DND-41 (cell line): ENCODE measurements around the gene AZI2.

Experiments used
- ATAC-seq: fragments of 200-7000 bp; cut with Tn5 transposase; 3 replicates; pipeline ENCODE4 v1.9.1; 2021; ENCODE audit warnings: low read depth; ENCODE audit not compliant: insufficient read depth
- DNase-seq: peaks from one replicate; pipeline ENCODE4 v3.0.0-alpha.2; 2020
- H2AFZ ChIP-seq: 2 replicates; pipeline ENCODE4 v1.6.0; 2012; ENCODE audit warnings: low read depth, low read length
- H3K27ac ChIP-seq: 2 replicates; pipeline ENCODE4 v1.5.1; 2012; ENCODE audit warnings: low read length, inconsistent platforms
- H3K27me3 ChIP-seq: fragments of 200-600 bp; sonication (generic); 2 replicates; pipeline ENCODE4 v1.6.0; 2012; ENCODE audit warnings: low read length, mild to moderate bottlenecking, inconsistent platforms; ENCODE audit not compliant: insufficient read depth, poor library complexity
- H3K36me3 ChIP-seq: 2 replicates; pipeline ENCODE4 v1.5.1; 2012; ENCODE audit warnings: low read length, inconsistent platforms; ENCODE audit not compliant: insufficient read depth
- H3K4me1 ChIP-seq: 2 replicates; pipeline ENCODE4 v1.5.1; 2012; ENCODE audit warnings: mild to moderate bottlenecking, low read length; ENCODE audit not compliant: insufficient read depth
- H3K4me2 ChIP-seq: 2 replicates; pipeline ENCODE4 v1.6.0; 2012; ENCODE audit warnings: mild to moderate bottlenecking, moderate library complexity, low read length, inconsistent platforms; ENCODE audit not compliant: insufficient read depth
- H3K4me3 ChIP-seq, 2 experiments: fragments of 200-600 bp in 1 of 2; shearing (Covaris generic) in 1 of 2; 2 replicates each; pipeline ENCODE4 v1.5.1; 2012 to 2016; ENCODE audit warnings: inconsistent platforms in 2 of 2, low read length in 2 of 2, mild to moderate bottlenecking in 2 of 2, low read depth in 1 of 2, moderate library complexity in 1 of 2
- H3K79me2 ChIP-seq: 2 replicates; pipeline ENCODE4 v1.6.0; 2012; ENCODE audit warnings: low read length, inconsistent platforms; ENCODE audit not compliant: insufficient read depth
- H3K9ac ChIP-seq: 2 replicates; pipeline ENCODE4 v1.6.0; 2012; ENCODE audit warnings: low read depth, mild to moderate bottlenecking, inconsistent platforms, low read length, moderate library complexity
- H3K9me3 ChIP-seq: 2 replicates; pipeline ENCODE4 v1.5.1; 2012; ENCODE audit warnings: low read length, moderate library complexity, mild to moderate bottlenecking, inconsistent platforms; ENCODE audit not compliant: insufficient read depth, severe bottlenecking
- H4K20me1 ChIP-seq: 2 replicates; pipeline ENCODE4 v1.6.0; 2012; ENCODE audit warnings: low read length; ENCODE audit not compliant: insufficient read depth
- CTCF ChIP-seq: IDR thresholded peaks from 2 replicates; pipeline ENCODE4 v1.5.1; 2012; ENCODE audit warnings: borderline replicate concordance, low read length, moderate library complexity, mild to moderate bottlenecking; ENCODE audit not compliant: poor library complexity, severe bottlenecking; ENCODE audit errors: extremely low read depth
- EZH2 ChIP-seq: IDR thresholded peaks from 3 replicates; pipeline ENCODE4 v1.6.1; 2012; ENCODE audit warnings: borderline replicate concordance, low read depth, mild to moderate bottlenecking, moderate library complexity, low read length, inconsistent platforms; ENCODE audit not compliant: severe bottlenecking

The AZI2 gene

GRCh38 chr3:28299705-28300104 lies 48.9 kb downstream of the AZI2 start:
- H3K9ac ChIP-seq = no peak overlapping the region
- H3K36me3 ChIP-seq = peaks cover 6% of the 10 kb centered on the region; the same call in 1 of the 2 replicates
- H2AFZ ChIP-seq = no peak overlapping the region
- H3K79me2 ChIP-seq = no peaks in the 10 kb centered on the region
- ATAC-seq (no peak), DNase-seq (no peak)
- TF ChIP-seq CTCF (no peak), EZH2 (no peak)
- H3K27me3 ChIP-seq = no peaks in the 10 kb centered on the region
- no peak overlapping the region for H3K4me2 ChIP-seq
- H3K4me1 ChIP-seq = peaks cover 14% of the 10 kb centered on the region
- no peak overlapping the region for H3K27ac ChIP-seq
- no peaks in the 10 kb centered on the region for H3K9me3 ChIP-seq
- no peaks in the 10 kb centered on the region for H4K20me1 ChIP-seq
- no peak overlapping the region for H3K4me3 ChIP-seq

- H2AFZ ChIP-seq = no peak overlapping the region
- DNase-seq (no peak), ATAC-seq (peak; percentile 60; the same call in 2 of the 3 replicates)
- peak overlapping the region; percentile 15; the same call in 1 of the 2 replicates for H3K4me2 ChIP-seq
- TF ChIP-seq EZH2 = no peak
- no peak for TF ChIP-seq CTCF
- H3K27ac ChIP-seq = no peak overlapping the region
- H3K4me1 ChIP-seq = peaks cover 17% of the 10 kb centered on the region
- no peaks in the 10 kb centered on the region for H4K20me1 ChIP-seq
- peaks cover 6% of the 10 kb centered on the region; the same call in 1 of the 2 replicates for H3K36me3 ChIP-seq
- no peaks in the 10 kb centered on the region for H3K79me2 ChIP-seq
- no peaks in the 10 kb centered on the region for H3K27me3 ChIP-seq
- H3K9me3 ChIP-seq = no peaks in the 10 kb centered on the region
- H3K9ac ChIP-seq = no peak overlapping the region
- H3K4me3 ChIP-seq = no peak overlapping the region
Observed at GRCh38 chr3:28295898-28296490, 52.6 kb downstream of the AZI2 start.

- peaks cover 6% of the 10 kb centered on the region; the same call in 1 of the 2 replicates for H3K36me3 ChIP-seq
- no peaks in the 10 kb centered on the region for H3K9me3 ChIP-seq
- H3K27ac ChIP-seq = no peak overlapping the region
- H3K27me3 ChIP-seq = no peaks in the 10 kb centered on the region
- no peak overlapping the region for H3K4me3 ChIP-seq
- TF ChIP-seq CTCF = no peak
- TF ChIP-seq EZH2 = no peak
- H4K20me1 ChIP-seq = no peaks in the 10 kb centered on the region
- no peaks in the 10 kb centered on the region for H3K79me2 ChIP-seq
- H3K4me2 ChIP-seq = peak overlapping the region; percentile 21; the same call in 1 of the 2 replicates
- no peak overlapping the region for H3K9ac ChIP-seq
- no peak for DNase-seq
- H2AFZ ChIP-seq = no peak overlapping the region
- no peak for ATAC-seq
- peaks cover 17% of the 10 kb centered on the region for H3K4me1 ChIP-seq
Observed at GRCh38 chr3:28294667-28295413, 53.8 kb downstream of the AZI2 start.
